ENCODE measurements around the gene MAP3K21. TPM values are rescaled to one million over a fixed set of nuclear protein-coding genes. Genes with fewer than 3 reads are reported as not detected.

MAP3K21 gene
- total RNA-seq (2014; rRNA removed; shearing (Covaris generic)) = 7.9 and 8.6 TPM in 2 replicates

GRCh38 chr1:233327651-233328141 lies at the start of gene MAP3K21:
MAP3K21 (plus strand) TSS chr1:233327724; CDS start chr1:233328029, 305 bp downstream.

GRCh38 chr1:233295237-233295974 lies 32.1 kb upstream of the MAP3K21 start, which contains the start of gene PCNX2:
PCNX2 (minus strand) TSS chr1:233295725; CDS start chr1:233295478, 247 bp downstream.

Other genes with a start within 250 kb of the MAP3K21 start
- gene PCNX2, start 32.0 kb upstream of the MAP3K21 start, total RNA-seq (2014; rRNA removed; shearing (Covaris generic)) = 23.9 and 26.6 TPM in 2 replicates